HG03280 (cell line): ENCODE results near the gene AKIRIN2.
"Not testable (repeated sequence)": the region's sequence is repeated elsewhere in the genome, so short reads cannot be mapped to it uniquely, and the experiment has no call there.

Source experiments
- ATAC-seq: cut with Tn5 transposase; IDR thresholded peaks from one replicate; pipeline ENCODE4 v1.9.1; 2021; ENCODE audit warnings: mild to moderate bottlenecking, moderate library complexity; ENCODE audit not compliant: unreplicated experiment

The AKIRIN2 gene

DNA sequence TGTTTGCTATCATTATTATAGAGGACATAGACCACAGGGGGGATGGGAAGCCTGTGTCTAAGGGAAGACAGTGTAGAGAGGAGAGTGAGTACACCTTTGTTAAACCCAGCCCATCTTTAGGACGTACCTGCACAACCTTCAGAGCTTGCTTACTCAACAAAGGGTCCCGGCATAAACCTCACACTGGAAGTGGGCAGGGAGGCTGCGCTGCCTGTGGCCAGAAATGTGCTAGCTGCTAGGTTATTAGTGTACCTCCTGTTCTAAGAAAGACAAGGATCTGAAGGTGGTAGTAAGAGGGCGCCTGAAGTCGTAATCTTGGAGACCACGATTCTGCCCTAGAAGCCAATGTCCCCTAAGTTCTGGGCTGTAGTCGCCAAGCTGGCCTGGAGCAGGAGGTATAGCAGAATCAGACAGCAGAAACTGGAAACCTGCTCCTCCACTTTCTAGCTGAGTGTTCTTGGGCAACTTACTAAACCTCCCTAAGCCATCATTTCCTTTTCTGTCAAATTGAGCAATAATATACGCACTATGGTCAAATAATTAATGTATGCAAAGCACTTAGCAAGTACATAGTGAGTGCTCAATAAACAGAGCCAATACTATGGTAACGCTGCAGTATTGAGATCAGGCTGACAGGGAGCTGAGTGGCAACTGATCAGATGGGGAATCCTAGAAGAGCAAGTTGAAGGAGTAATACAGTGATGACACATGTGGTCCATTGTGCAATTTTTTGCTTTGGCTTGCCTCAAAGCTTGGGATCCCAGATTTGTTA is 16.8 kb upstream of the AKIRIN2 start:
- ATAC-seq = no peak

GRCh38 chr6:87716928-87717614 is 15.0 kb upstream of the AKIRIN2 start:
- ATAC-seq = no peak

DNA sequence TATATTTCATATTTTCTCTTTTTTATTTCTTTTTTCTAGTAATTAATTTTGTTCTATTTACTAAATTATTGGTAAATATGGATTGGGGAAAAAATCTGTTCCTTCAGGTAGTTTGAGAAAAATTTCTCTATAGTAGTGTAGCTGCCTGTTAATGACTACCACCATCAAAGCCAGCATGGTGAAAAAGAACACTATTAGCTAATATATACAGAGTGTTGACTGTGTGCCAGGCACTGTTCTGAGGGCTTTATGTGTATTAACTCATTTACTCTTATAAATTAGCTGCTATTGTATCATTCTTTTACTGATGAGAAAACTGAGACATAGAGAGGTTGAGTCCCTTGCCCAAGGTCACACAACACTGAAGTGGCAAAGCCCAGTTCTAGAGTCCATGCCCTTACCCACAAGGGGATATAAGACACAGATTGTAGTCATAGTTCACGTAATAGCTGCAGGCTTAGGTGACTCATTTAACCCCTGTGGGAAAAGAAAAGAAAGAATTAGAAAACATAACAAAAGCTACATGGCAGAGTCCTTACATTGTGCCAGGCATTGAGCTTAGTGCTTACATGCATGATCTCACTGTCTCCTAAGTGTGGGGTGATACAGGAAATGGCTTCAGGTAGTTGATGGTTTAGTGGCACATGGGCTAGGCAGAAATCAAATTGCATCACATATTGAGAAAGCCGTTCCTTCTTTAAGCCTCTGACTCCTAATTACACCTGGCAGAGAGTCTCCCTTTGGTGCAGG is 12.2 kb upstream of the AKIRIN2 start:
- peak; percentile 46 for ATAC-seq

DNA sequence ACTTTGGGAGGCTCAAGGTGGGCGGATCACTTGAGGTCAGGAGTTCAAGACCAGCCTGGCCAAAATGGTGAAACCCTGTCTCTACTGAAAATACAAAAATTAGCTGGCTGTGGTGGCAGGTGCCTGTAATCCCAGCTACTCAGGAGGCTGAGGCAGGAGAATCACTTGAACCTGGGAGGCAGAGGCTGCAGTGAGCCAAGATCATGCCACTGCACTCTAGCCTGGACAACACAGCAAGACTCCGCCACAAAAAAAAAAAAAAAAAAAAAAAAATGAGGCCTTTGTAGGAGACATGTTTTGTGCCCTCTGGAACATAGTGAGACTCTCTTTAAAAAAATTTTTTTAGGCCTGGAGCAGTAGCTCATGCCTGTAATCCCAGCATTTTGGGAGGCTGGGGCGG is 10.7 kb upstream of the AKIRIN2 start:
- ATAC-seq = not testable (repeated sequence)

GRCh38 chr6:87710090-87710489 is 8.1 kb upstream of the AKIRIN2 start:
- ATAC-seq = no peak

DNA sequence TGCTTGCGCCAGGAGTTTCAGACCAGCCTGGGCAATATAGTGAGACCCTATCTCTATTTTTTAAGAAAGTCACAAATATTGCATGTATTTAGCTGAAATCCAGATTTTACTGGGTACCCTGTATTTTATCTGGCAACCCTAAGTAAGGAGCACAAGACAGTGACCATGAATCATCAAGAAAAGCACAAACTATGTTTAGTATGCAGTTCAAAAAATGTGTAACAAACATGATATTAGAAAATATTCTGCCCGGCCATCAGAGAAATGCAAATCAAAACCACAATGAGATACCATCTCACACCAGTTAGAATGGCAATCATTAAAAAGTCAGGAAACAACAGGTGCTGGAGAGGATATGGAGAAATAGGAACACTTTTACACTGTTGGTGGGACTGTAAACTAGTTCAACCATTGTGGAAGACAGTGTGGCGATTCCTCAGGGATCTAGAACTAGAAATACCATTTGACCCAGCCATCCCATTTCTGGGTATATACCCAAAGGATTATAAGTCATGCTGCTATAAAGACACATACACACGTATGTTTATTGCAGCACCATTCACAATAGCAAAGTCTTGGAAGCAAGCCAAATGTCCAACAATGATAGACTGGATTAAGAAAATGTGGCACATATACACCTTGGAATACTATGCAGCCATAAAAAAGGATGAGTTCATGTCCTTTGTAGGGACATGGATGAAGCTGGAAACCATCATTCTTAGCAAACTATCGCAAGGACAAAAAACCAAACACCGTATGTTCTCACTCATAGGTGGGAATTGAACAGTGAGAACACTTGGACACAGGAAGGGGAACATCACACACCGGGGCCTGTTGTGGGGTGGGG is 6.8 kb upstream of the AKIRIN2 start:
- not testable (repeated sequence) for ATAC-seq

DNA sequence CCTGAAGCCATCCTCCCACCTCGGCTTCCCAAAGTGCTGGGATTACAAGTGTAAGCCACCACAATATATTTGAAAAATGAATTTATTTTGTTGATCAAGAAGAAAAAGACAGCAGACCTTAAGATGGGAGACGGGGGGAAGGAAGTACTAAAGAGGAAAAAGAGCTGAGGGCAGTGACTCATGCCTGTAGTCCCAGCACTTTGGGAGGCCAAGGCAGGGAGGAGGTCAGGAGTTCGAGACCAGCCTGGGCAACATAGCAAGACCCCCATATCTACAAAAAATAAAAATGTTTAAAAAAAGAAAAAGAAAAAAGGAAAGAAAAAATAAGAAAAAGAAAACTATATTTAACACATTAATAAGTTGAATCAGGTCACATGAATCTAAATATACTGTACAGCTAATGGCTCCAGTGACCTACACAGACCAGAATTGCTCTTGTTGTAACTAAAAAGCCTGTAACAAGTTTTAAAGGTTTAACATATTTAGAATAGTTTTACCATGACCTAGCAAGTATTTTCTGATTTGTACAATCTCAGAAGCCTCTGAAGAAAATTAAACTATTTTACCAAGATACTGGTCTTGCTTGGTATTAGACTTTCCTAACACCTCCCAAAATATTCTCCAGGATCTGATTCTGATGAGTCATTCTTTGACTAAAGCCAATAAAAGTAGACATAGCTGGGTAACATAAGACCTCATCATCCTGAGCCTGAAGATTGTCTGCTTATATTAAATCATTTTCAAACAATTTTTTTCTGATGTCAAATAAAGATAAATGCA is 4.3 kb upstream of the AKIRIN2 start:
- no peak for ATAC-seq

GRCh38 chr6:87705070-87705691 is 3.1 kb upstream of the AKIRIN2 start:
- ATAC-seq = peak; percentile 43

- not testable (repeated sequence) for ATAC-seq
These were observed 1.0 kb upstream of the AKIRIN2 start for GRCh38 chr6:87703039-87703438.

- ATAC-seq = peak; percentile 4
These were observed 534 bp upstream of the AKIRIN2 start for GRCh38 chr6:87702589-87702945.

DNA sequence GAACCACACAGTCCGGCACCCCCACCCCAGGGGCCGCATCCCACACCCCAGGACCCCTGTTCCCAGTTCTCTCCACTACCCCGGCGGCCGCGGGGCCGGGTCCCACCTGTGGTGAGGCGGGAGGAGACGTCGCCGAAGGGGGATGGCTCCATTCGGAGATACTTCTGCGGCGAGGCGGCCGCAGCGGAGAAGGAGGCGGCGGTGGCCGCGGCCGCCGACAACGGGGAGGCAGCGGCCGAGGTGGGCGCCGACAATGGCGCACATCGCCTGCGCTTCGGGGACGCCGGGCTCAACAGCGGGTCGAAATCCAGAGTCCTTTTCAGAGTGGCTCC is 723 bp downstream of the AKIRIN2 start:
- ATAC-seq = peak; percentile 1

GRCh38 chr6:87700397-87701343 is 1.4 kb downstream of the AKIRIN2 start:
- ATAC-seq = no peak

DNA sequence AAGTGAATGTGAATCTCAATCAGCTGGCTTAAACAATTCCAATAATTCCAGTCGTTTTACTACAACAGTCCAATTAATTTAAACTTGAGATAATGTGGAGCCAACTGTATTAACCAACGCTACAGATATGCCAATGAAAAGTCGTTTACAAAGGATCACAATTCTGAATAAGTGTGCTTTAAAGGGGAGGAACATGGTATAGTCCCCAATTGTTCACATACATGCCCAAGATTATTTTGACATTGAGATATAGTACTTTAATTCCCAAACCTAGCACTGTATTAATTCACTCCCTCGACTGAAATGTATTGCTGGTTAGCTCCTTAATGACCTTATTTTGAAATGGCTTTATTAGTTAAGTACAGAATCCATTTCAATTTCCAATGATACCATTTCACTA is 2.5 kb downstream of the AKIRIN2 start:
- no peak for ATAC-seq

DNA sequence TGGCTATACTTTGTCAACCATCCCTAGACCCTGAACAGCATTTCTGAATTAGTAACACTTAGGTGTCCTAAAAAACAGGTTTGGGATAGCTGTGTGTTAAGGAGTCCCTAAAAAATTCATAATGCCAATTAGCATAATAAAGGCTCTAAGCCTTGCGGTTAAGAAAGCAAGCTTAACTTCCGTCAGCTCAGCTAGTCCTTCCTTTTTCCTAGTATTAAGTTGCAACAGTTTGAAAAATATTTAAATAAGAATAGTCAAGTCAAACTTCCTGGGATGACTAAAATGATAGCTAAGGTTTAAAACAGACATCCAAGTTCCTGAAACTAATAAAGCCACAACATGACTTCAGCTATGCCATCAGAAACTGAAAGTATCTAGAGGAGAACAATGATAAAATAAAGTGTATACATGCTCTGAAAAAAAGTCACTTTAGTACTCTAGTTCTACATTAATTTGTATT is 3.5 kb downstream of the AKIRIN2 start:
- ATAC-seq = no peak

DNA sequence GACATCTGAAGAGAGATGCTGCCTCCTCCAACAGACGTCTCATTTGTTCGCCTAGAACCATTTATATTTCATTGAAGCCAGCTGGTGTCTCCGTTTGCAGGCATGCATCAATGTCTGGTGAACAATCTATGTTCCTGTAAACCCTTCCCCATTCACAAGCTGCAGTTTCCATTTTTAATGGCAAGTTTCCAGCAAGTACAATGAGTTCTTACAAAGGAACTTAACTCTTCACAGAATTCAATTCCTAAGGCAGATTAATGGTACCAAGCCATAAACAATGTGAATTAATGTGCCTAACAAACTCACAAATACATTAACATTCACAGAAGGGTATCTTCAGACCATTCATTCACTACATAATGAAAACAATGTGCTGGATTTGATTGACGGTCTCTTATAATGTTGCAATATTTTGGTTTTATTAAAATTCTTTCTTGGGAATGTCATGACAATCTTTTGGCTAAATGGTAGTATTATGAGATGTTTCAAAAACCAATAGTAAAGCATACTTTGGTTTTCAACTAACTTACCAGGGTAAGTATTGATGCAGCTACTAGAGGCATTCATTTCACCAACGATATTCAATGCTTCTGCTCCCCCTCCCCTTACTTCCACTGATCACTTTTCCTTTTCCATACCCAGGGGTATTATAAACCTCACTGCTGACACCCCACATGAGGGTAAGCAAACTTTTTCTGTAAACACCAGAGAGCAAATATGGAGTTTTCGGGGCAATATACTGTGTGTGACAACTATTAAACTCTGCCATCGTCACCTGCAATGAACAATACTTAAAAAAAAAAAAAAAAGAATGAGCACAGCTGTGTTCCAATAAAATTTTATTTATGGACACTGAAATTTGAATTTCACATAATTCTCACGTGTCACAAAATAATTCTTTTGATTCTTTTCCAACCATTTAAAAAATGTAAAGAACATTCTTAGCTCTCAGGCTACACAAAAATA is 4.2 kb downstream of the AKIRIN2 start:
- ATAC-seq = no peak

GRCh38 chr6:87696817-87697216 is 5.2 kb downstream of the AKIRIN2 start:
- ATAC-seq = not testable (repeated sequence)

- no peak for ATAC-seq
These were observed 9.9 kb downstream of the AKIRIN2 start for GRCh38 chr6:87692086-87692485.
